BLaER1 (cell line): ENCODE data around the gene PPARD.

Experiments used
- H3K27ac ChIP-seq: shearing (Covaris generic); formaldehyde crosslinking; 2 replicates; pipeline ENCODE4 v1.8.1; 2022
- H3K27me3 ChIP-seq: shearing (Covaris generic); formaldehyde crosslinking; 2 replicates; pipeline ENCODE4 v1.8.1; 2022
- H3K36me3 ChIP-seq: shearing (Covaris generic); formaldehyde crosslinking; 2 replicates; pipeline ENCODE4 v1.8.1; 2022
- H3K4me1 ChIP-seq: shearing (Covaris generic); formaldehyde crosslinking; 2 replicates; pipeline ENCODE4 v1.8.1; 2022
- H3K4me2 ChIP-seq: shearing (Covaris generic); formaldehyde crosslinking; 2 replicates; pipeline ENCODE4 v1.8.1; 2022
- H3K4me3 ChIP-seq: shearing (Covaris generic); formaldehyde crosslinking; 2 replicates; pipeline ENCODE4 v1.8.1; 2022
- H3K9ac ChIP-seq: shearing (Covaris generic); formaldehyde crosslinking; 2 replicates; pipeline ENCODE4 v1.8.1; 2022
- H3K9me3 ChIP-seq: shearing (Covaris generic); formaldehyde crosslinking; 2 replicates; pipeline ENCODE4 v1.8.1; 2022
- H4K20me1 ChIP-seq: shearing (Covaris generic); formaldehyde crosslinking; 2 replicates; pipeline ENCODE4 v1.8.1; 2022
- Cebpa-rat ChIP-seq: shearing (Covaris generic); IDR thresholded peaks from 2 replicates; pipeline ENCODE4 v1.8.1; 2022

The PPARD gene

GRCh38 chr6:35342258-35343091 lies at the start of gene PPARD:
Gene PPARD, plus strand, starts transcription at chr6:35342558. Its CDS starts 68,530 bp downstream, at chr6:35411088.
- Histone ChIP-seq H3K4me1 (peaks cover 51% of the 10 kb centered on the region), H3K36me3 (peaks cover 24% of the 10 kb centered on the region), H3K9me3 (no peaks in the 10 kb centered on the region), H3K4me2 (peak within 1 kb of the TSS; percentile 97), H3K27ac (peak within 1 kb of the TSS; percentile 79), H3K4me3 (peak within 1 kb of the TSS; percentile 93), H3K9ac (peak within 1 kb of the TSS; percentile 89), H3K27me3 (no peaks in the 10 kb centered on the region), H4K20me1 (peaks cover 48% of the 10 kb centered on the region)
- TF ChIP-seq Cebpa-rat, result no peak

- Histone ChIP-seq H3K27ac (no peak overlapping the region), H3K36me3 (peaks cover 52% of the 10 kb centered on the region), H3K27me3 (no peaks in the 10 kb centered on the region), H3K9me3 (no peaks in the 10 kb centered on the region), H4K20me1 (peaks cover 7% of the 10 kb centered on the region), H3K4me3 (no peak overlapping the region), H3K9ac (0 out of 2 replicates have a peak overlapping the region, but pooled peaks have one; percentile 25), H3K4me1 (peaks cover 75% of the 10 kb centered on the region), H3K4me2 (peak overlapping the region; percentile 79)
- no peak for TF ChIP-seq Cebpa-rat
Measured at GRCh38 chr6:35293681-35294080, 48.7 kb upstream of the PPARD start.

GRCh38 chr6:35294308-35294945 lies 47.9 kb upstream of the PPARD start:
- Histone ChIP-seq H3K36me3 (peaks cover 45% of the 10 kb centered on the region), H3K27me3 (no peaks in the 10 kb centered on the region), H3K9me3 (no peaks in the 10 kb centered on the region), H3K4me3 (no peak overlapping the region), H3K4me1 (peaks cover 83% of the 10 kb centered on the region), H3K4me2 (peak overlapping the region; percentile 100), H3K9ac (no peak overlapping the region), H3K27ac (peak overlapping the region; percentile 98; the same call in 1 of the 2 replicates), H4K20me1 (peaks cover 7% of the 10 kb centered on the region)
- no peak for TF ChIP-seq Cebpa-rat

DNA sequence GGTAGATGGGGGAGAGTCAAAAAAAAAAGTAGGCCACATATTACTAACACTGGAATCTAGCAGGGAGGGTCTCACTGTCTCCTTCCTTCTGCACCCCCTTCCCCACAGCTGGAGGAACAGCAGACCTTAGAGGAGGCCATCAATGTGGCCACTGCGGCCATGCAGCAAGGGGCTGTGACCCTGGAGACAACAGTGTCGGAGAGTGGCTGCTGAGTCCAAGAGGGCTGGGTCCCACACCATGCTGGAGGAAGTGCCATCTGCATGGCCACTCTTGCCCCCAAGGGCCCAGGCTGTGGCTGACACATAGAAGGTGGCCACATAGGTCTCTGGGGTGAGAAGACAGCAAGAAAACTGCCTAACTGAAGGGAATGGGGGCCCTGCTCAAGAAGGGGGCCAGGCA lies 47.3 kb upstream of the PPARD start:
- peaks cover 39% of the 10 kb centered on the region for H3K36me3 ChIP-seq

DNA sequence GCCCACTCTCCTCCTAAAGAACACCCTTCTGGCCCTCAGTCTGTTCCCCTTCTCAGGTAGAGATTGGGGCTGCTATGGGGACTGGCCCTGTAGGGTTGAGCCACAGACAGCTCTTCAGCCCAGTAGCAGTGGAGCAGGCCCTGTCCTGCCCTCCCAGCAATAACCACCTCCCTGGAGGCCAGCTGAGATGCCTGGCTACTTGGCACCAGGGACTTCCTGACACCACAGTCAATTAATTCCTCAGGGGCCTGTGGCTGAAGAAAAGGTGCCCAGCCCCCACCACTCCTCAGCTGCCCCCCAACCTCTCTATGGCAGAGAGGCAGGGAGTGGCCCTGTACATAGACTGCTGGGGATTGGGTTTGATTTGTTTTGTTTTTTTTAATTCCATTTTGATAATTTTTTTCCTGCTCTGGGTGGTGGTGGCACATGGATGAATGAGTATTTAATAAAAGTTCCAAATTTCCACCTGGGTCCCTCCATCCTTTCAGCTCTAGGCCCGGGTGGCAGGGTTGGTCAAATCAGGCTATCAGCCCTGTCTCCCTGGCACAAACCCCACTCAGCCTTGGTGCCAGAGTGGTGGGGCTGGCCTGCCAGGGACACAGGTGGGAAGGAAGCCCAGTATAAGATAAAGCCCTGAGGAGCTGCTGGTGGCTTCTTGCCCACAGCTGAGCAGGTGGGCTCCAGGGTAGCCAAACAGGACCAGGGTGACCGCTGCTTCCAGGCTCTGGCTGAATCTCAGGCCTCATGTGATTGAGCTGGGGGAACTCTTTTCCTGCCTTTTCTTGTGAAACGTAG lies 46.6 kb upstream of the PPARD start:
- no peak for TF ChIP-seq Cebpa-rat
- Histone ChIP-seq H3K27ac (peak overlapping the region; percentile 98), H3K4me1 (peaks cover 96% of the 10 kb centered on the region), H3K9ac (peak overlapping the region; percentile 96), H3K27me3 (no peaks in the 10 kb centered on the region), H3K9me3 (no peaks in the 10 kb centered on the region), H3K4me3 (no peak overlapping the region), H3K4me2 (peak overlapping the region; percentile 100), H3K36me3 (peaks cover 36% of the 10 kb centered on the region), H4K20me1 (peaks cover 8% of the 10 kb centered on the region)

More for the DNA sequence above, 47.3 kb upstream of the PPARD start:
- H3K9ac ChIP-seq, result peak overlapping the region; percentile 96; the same call in 1 of the 2 replicates
- no peak overlapping the region for H3K4me3 ChIP-seq
- peaks cover 89% of the 10 kb centered on the region for H3K4me1 ChIP-seq
- H3K27me3 ChIP-seq, result no peaks in the 10 kb centered on the region
- H3K27ac ChIP-seq, result peak overlapping the region; percentile 98
- H4K20me1 ChIP-seq, result peaks cover 7% of the 10 kb centered on the region
- peak overlapping the region; percentile 100 for H3K4me2 ChIP-seq
- no peaks in the 10 kb centered on the region for H3K9me3 ChIP-seq
- no peak for TF ChIP-seq Cebpa-rat

DNA sequence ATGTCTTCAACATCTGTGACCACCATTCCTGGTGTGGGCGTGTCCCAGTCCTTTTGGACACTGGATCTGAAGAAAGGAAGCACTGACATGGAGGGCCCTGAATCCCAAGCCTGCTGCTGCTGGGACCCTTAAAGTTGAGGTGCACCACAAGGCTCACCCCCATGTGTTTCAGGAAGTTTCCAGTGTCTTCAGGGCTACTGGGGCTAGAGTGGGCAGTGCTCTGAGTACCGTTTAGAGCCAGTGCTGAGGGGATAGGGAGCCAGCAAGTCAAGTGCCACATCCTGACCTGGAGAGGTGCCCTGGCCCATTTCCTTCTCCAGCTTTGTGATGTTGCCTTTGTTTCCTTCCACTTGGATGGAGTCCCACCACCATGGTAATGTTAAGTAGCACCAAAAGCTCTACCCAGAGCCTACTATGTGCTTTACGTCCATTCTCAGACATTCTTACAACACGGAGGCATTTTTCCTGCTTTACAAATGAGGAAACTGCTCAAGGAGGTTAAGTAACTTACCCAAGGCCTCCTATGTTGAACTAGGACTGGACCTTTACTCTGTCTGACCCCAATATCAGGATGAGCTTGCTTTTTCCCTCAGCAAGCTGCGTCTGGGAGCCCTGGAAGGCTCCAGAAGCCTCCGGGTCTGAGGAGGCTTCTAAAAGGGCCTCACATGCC lies 45.3 kb upstream of the PPARD start:
- peaks cover 27% of the 10 kb centered on the region for H3K36me3 ChIP-seq
- peak overlapping the region; percentile 83; the same call in 1 of the 2 replicates for H3K4me3 ChIP-seq
- H3K27ac ChIP-seq, result peak overlapping the region; percentile 98
- TF ChIP-seq Cebpa-rat, result no peak
- no peaks in the 10 kb centered on the region for H3K27me3 ChIP-seq
- H3K9ac ChIP-seq, result peak overlapping the region; percentile 96
- H3K4me2 ChIP-seq, result peak overlapping the region; percentile 100
- peaks cover 19% of the 10 kb centered on the region for H4K20me1 ChIP-seq
- peaks cover 98% of the 10 kb centered on the region for H3K4me1 ChIP-seq
- H3K9me3 ChIP-seq, result no peaks in the 10 kb centered on the region

- Histone ChIP-seq H3K9ac (peak within 1 kb of the TSS; percentile 96), H4K20me1 (peaks cover 23% of the 10 kb centered on the region), H3K36me3 (peaks cover 27% of the 10 kb centered on the region), H3K9me3 (no peaks in the 10 kb centered on the region), H3K4me2 (peak within 1 kb of the TSS; percentile 100), H3K27me3 (no peaks in the 10 kb centered on the region), H3K4me1 (peaks cover 98% of the 10 kb centered on the region), H3K4me3 (peak within 1 kb of the TSS; percentile 83), H3K27ac (peak within 1 kb of the TSS; percentile 98)
- TF ChIP-seq Cebpa-rat, result no peak
Measured at GRCh38 chr6:35297601-35298481, 44.5 kb upstream of the PPARD start, which contains the start of gene DEF6. Gene DEF6, plus strand, starts transcription at chr6:35297818. Its CDS starts 39 bp downstream, at chr6:35297857.

DNA sequence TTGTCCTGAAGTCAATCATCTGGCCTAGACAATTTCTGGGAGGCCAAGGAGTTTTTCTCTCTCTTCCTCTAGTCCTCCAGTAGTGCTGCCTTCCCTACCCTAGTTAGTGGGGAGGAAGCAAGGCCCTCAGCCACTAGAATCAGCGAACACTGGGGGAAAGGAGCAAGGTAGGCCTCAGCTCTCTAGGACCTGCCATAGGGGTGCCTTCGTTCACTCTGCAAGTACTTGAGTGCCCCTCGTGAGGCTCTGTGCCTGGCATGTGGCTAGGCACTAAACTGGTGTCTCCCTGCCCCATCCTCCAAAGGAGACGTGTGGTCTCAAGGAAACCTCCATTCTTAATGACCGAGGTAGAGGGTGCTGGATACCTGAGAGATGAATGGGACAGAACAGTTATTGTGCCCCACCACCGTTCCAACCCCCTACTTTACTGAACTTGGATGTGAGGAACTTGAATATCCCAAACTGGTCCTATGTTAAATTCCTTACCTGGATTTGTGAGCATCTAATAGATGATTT lies 43.7 kb upstream of the PPARD start:
- Histone ChIP-seq H3K36me3 (peaks cover 24% of the 10 kb centered on the region), H3K4me1 (peaks cover 98% of the 10 kb centered on the region), H3K4me3 (peak overlapping the region; percentile 83), H3K9ac (peak overlapping the region; percentile 96), H3K9me3 (no peaks in the 10 kb centered on the region), H3K27me3 (no peaks in the 10 kb centered on the region), H3K27ac (peak overlapping the region; percentile 98), H3K4me2 (peak overlapping the region; percentile 100), H4K20me1 (peaks cover 28% of the 10 kb centered on the region)
- TF ChIP-seq Cebpa-rat, result no peak
